IMR-90 (cell line): ENCODE results near the gene ACSL1. TPM values are rescaled to one million over a fixed set of nuclear protein-coding genes. Genes with fewer than 3 reads are reported as not detected.

ENCODE experiments used
- ATAC-seq: fragments of 200-7000 bp; cut with Tn5 transposase; 2 replicates; pipeline ENCODE4 v1.9.1; 2020; ENCODE audit warnings: low read depth, mild to moderate bottlenecking, moderate library complexity
- BruUV-seq: library from RNA; stranded (reverse); fragments of 400-500 nt; replicated peaks from 2 replicates; lab custom pipeline; 2021; lab: Mats Ljungman, UMichigan
- CTCF ChIA-PET: fragments of 300-600 bp; formaldehyde crosslinking; extraction: SDS; loops from one replicate; lab custom pipeline; 2021; ENCODE audit warnings: antibody characterized with exemption; lab: Yijun Ruan, JAX
- POLR2A ChIA-PET: fragments of 300-600 bp; sonication (Branson Sonifier 250); formaldehyde crosslinking; loops from one replicate; lab custom pipeline; 2022; ENCODE audit warnings: antibody characterized with exemption; ENCODE audit not compliant: unreplicated experiment; lab: Charles Lee
- DNase-seq: peaks from one replicate; pipeline ENCODE4 v3.0.0; 2013
- H2AFZ ChIP-seq: replicated peaks from 2 replicates; pipeline ENCODE3; 2013; ENCODE audit warnings: low read length, mild to moderate bottlenecking; ENCODE audit not compliant: poor library complexity
- H2AK5ac ChIP-seq: 2 replicates; pipeline ENCODE4 v1.6.1; 2013; ENCODE audit warnings: low read depth, low read length, inconsistent platforms
- H2AK9ac ChIP-seq: replicated peaks from 2 replicates; pipeline ENCODE3; 2013; ENCODE audit warnings: mild to moderate bottlenecking, low read depth, low read length, moderate library complexity; ENCODE audit not compliant: poor library complexity
- H2BK120ac ChIP-seq: 2 replicates; pipeline ENCODE4 v1.6.1; 2013; ENCODE audit warnings: low read depth, low read length, inconsistent platforms
- H2BK15ac ChIP-seq: 3 replicates; pipeline ENCODE4 v1.6.1; 2013; ENCODE audit warnings: low read depth, low read length, inconsistent platforms
- H2BK20ac ChIP-seq: 2 replicates; pipeline ENCODE4 v1.6.1; 2013; ENCODE audit warnings: low read depth, mild to moderate bottlenecking, inconsistent platforms, low read length, moderate library complexity
- H2BK5ac ChIP-seq: 2 replicates; pipeline ENCODE4 v1.6.1; 2013; ENCODE audit warnings: mild to moderate bottlenecking, low read depth, low read length, inconsistent platforms; ENCODE audit not compliant: poor library complexity, severe bottlenecking
- H3K14ac ChIP-seq: replicated peaks from 2 replicates; pipeline ENCODE4 v1.6.1; 2013; ENCODE audit warnings: low read depth, low read length, inconsistent platforms
- H3K18ac ChIP-seq: 2 replicates; pipeline ENCODE4 v1.6.1; 2013; ENCODE audit warnings: low read depth, low read length, control low read depth
- H3K23ac ChIP-seq: 2 replicates; pipeline ENCODE4 v1.6.1; 2013; ENCODE audit warnings: low read depth, low read length, inconsistent platforms
- H3K27ac ChIP-seq: 2 replicates; pipeline ENCODE4 v1.5.1; 2013; ENCODE audit warnings: mild to moderate bottlenecking, control low read depth, low read length; ENCODE audit not compliant: insufficient read depth
- H3K27me3 ChIP-seq: 2 replicates; pipeline ENCODE4 v1.6.1; 2013; ENCODE audit warnings: low read length; ENCODE audit not compliant: control insufficient read depth, insufficient read depth
- H3K36me3 ChIP-seq: 2 replicates; pipeline ENCODE4 v1.6.1; 2013; ENCODE audit warnings: low read length, mixed read lengths; ENCODE audit not compliant: control insufficient read depth, insufficient read depth
- H3K4ac ChIP-seq: 2 replicates; pipeline ENCODE4 v1.6.1; 2013; ENCODE audit warnings: low read depth, low read length, inconsistent platforms
- H3K4me1 ChIP-seq: 2 replicates; pipeline ENCODE4 v1.6.1; 2013; ENCODE audit warnings: low read length, mixed read lengths; ENCODE audit not compliant: control insufficient read depth, insufficient read depth
- H3K4me2 ChIP-seq: 2 replicates; pipeline ENCODE4 v1.6.1; 2013; ENCODE audit warnings: low read depth, mild to moderate bottlenecking, control low read depth, low read length, moderate library complexity
- H3K4me3 ChIP-seq: 2 replicates; pipeline ENCODE4 v1.5.1; 2013; ENCODE audit warnings: low read depth, mild to moderate bottlenecking, control low read depth, low read length, moderate library complexity; ENCODE audit not compliant: insufficient read depth
- H3K56ac ChIP-seq: 2 replicates; pipeline ENCODE4 v1.6.1; 2013; ENCODE audit warnings: low read length, inconsistent platforms; ENCODE audit not compliant: insufficient read depth; ENCODE audit errors: extremely low read depth
- H3K79me1 ChIP-seq, 2 experiments: 2 replicates each; pipeline ENCODE4 v1.6.1; 2013; ENCODE audit warnings: low read length in 2 of 2, inconsistent platforms in 1 of 2, low read depth in 1 of 2
- H3K9ac ChIP-seq: 2 replicates; pipeline ENCODE4 v1.6.1; 2013; ENCODE audit warnings: low read depth, low read length, control low read depth
- H3K9me1 ChIP-seq: 2 replicates; pipeline ENCODE4 v1.6.1; 2013; ENCODE audit warnings: low read length, inconsistent platforms; ENCODE audit not compliant: insufficient read depth
- H3K9me3 ChIP-seq: 2 replicates; pipeline ENCODE4 v1.6.1; 2013; ENCODE audit warnings: low read length; ENCODE audit not compliant: control insufficient read depth, insufficient read depth
- H4K20me1 ChIP-seq: 2 replicates; pipeline ENCODE4 v1.6.1; 2013; ENCODE audit warnings: low read length, inconsistent platforms; ENCODE audit not compliant: insufficient read depth
- H4K5ac ChIP-seq: 2 replicates; pipeline ENCODE4 v1.6.1; 2013; ENCODE audit warnings: mild to moderate bottlenecking, low read depth, low read length, control low read depth
- H4K8ac ChIP-seq, 2 experiments: 2 replicates each; pipeline ENCODE4 v1.6.1; 2013; ENCODE audit warnings: low read depth in 2 of 2, low read length in 2 of 2, control low read depth in 1 of 2, inconsistent platforms in 1 of 2
- H4K91ac ChIP-seq: 2 replicates; pipeline ENCODE4 v1.6.1; 2013; ENCODE audit warnings: low read depth, low read length, inconsistent platforms; ENCODE audit not compliant: insufficient read depth
- BHLHE40 ChIP-seq: fragments of 150-350 bp; IDR thresholded peaks from 2 replicates; pipeline ENCODE4 v1.6.1; 2016; ENCODE audit warnings: mild to moderate bottlenecking, low read depth, low read length
- CEBPB ChIP-seq: IDR thresholded peaks from 2 replicates; pipeline ENCODE4 v1.6.1; 2012; ENCODE audit warnings: low read depth, low read length, improper control_type of control experiment
- FOS ChIP-seq: fragments of 150-350 bp; IDR thresholded peaks from 2 replicates; pipeline ENCODE4 v1.6.1; 2016; ENCODE audit warnings: low read depth, low read length
- MAFK ChIP-seq: IDR thresholded peaks from 2 replicates; pipeline ENCODE4 v1.6.1; 2012; ENCODE audit warnings: low read depth, low read length, improper control_type of control experiment
- MXI1 ChIP-seq: IDR thresholded peaks from 2 replicates; pipeline ENCODE4 v1.6.1; 2012; ENCODE audit warnings: low read depth, mild to moderate bottlenecking, low read length, moderate library complexity, borderline replicate concordance
- NFE2L2 ChIP-seq: fragments of 150-350 bp; IDR thresholded peaks from 2 replicates; pipeline ENCODE4 v1.6.1; 2016; ENCODE audit warnings: low read depth, mild to moderate bottlenecking, low read length
- POLR2A ChIP-seq: IDR thresholded peaks from 2 replicates; pipeline ENCODE4 v1.6.1; 2012; ENCODE audit warnings: mild to moderate bottlenecking, low read depth, low read length
- RAD21 ChIP-seq: IDR thresholded peaks from 2 replicates; pipeline ENCODE4 v1.6.1; 2012; ENCODE audit warnings: low read length, improper control_type of control experiment
- SMC3 ChIP-seq: fragments of 150-350 bp; IDR thresholded peaks from 2 replicates; pipeline ENCODE4 v1.6.1; 2016; ENCODE audit warnings: low read depth, mild to moderate bottlenecking, antibody characterized with exemption, low read length, moderate library complexity
- WGBS, 2 experiments: methylation state at CpG; one replicate each; pipeline versions ENCODE4 v1.1.5 to v1.1.7; 2013; ENCODE audit warnings: missing lambda C conversion rate in 2 of 2; ENCODE audit not compliant: insufficient read length in 1 of 2; ENCODE audit errors: extremely low coverage in 2 of 2; 5-methylcytosine and 5-hydroxymethylcytosine counted together
- dilution Hi-C: fragments of 300-500 bp; cut with HindIII; formaldehyde crosslinking; loops from one replicate; pipeline ENCODE4 v1.14.3; 2018; ENCODE audit warnings: low sequenced_read_pairs; ENCODE audit not compliant: unreplicated experiment
- in situ Hi-C: fragments of 300-500 bp; cut with MboI; formaldehyde crosslinking; loops from 3 replicates; pipeline ENCODE4 v1.14.3; 2019; ENCODE audit warnings: low sequenced_read_pairs, inconsistent platforms, mixed read lengths
- intact Hi-C: fragments of 100-400 bp; cut with micrococcal nuclease; formaldehyde crosslinking; loops from 2 replicates; pipeline ENCODE4 v1.10.0; 2022
- polyA plus RNA-seq, 3 experiments: library from polyadenylated mRNA; depleted of rRNA; stranded (reverse); fragments of >200 nt; gene quantifications; 2 replicates each; pipeline ENCODE4 v1.2.3, GENCODE V29; 2012; ENCODE audit warnings: low replicate concordance in 1 of 3
- total RNA-seq: library from RNA; depleted of rRNA; stranded (reverse); fragments of >200 nt; gene quantifications from 2 replicates; pipeline ENCODE4 v1.2.3, GENCODE V29; 2012
- TF ChIP-seq, protein P1 (sequence below): fragments of 150-350 bp; IDR thresholded peaks from 2 replicates; pipeline ENCODE4 v1.6.1; 2017; ENCODE audit warnings: mild to moderate bottlenecking, antibody characterized with exemption, low read length, low read depth
- TF ChIP-seq, protein P2 (sequence below): fragments of 150-350 bp; IDR thresholded peaks from 2 replicates; pipeline ENCODE4 v1.6.1; 2016; ENCODE audit warnings: low read depth, mild to moderate bottlenecking, low read length, moderate library complexity, borderline replicate concordance

The ACSL1 gene
- total and polyA plus RNA-seq, 2 of the 4 experiments (the other 2 are of a cell fraction), result 14.4 to 26.0 TPM

DNA sequence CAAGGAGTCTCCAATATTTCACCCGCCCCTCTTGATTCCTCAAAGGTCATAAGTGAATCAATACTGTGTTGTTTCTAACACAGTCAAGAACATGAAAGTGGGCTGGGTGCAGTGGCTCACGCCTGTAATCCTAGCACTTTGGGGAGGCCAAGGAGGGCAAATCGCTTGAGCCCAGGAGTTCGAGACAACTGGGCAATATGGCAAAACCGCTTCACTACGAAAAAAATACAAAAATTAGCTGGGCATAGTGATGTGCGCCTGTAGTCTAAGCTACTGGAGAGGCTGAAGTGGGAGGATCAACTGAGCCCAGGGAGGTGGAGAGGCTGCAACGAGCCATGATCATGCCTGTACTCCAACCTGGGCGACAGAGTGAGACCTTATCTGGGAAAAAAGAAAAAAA, 3.4 kb downstream of the ACSL1 start:
- no peak overlapping the region for H3K23ac ChIP-seq
- no peak overlapping the region for H3K27ac ChIP-seq
- no peak overlapping the region for H2BK5ac ChIP-seq
- no peak overlapping the region for H3K56ac ChIP-seq
- no peak overlapping the region for H3K4me3 ChIP-seq
- no peak overlapping the region for H2AK9ac ChIP-seq
- H3K14ac ChIP-seq, result no peak overlapping the region
- in situ Hi-C loops (no loop called here), dilution Hi-C loops (no loop called here), intact Hi-C loops (no loop called here)
- no peak overlapping the region for H2AFZ ChIP-seq
- H2BK20ac ChIP-seq, result no peak overlapping the region
- no peak overlapping the region for H3K4me2 ChIP-seq
- DNase-seq (no peak), ATAC-seq (no peak)
- 100% methylated on average over 6 of the region's 9 CpGs; no CpG with 5 or more reads in 1 of the 2 experiments for WGBS, 2 experiments
- peaks cover 6% of the 10 kb centered on the region; the same call in 1 of the 2 replicates for H4K20me1 ChIP-seq
- H4K5ac ChIP-seq, result no peak overlapping the region
- H2BK15ac ChIP-seq, result no peak overlapping the region
- H3K4me1 ChIP-seq, result peaks cover 2% of the 10 kb centered on the region; the same call in 1 of the 2 replicates
- no peaks in the 10 kb centered on the region for H3K36me3 ChIP-seq
- H2AK5ac ChIP-seq, result no peak overlapping the region
- ChIA-PET POLR2A (no interaction called here), CTCF (no interaction called here)
- TF ChIP-seq POLR2A, result no peak
- no peak for TF ChIP-seq CEBPB
- TF ChIP-seq NFE2L2, result no peak
- no peak for TF ChIP-seq MAFK
- TF ChIP-seq MXI1, result no peak
- TF ChIP-seq RAD21, result no peak
- no peak for TF ChIP-seq FOS
- TF ChIP-seq, protein P1, sequence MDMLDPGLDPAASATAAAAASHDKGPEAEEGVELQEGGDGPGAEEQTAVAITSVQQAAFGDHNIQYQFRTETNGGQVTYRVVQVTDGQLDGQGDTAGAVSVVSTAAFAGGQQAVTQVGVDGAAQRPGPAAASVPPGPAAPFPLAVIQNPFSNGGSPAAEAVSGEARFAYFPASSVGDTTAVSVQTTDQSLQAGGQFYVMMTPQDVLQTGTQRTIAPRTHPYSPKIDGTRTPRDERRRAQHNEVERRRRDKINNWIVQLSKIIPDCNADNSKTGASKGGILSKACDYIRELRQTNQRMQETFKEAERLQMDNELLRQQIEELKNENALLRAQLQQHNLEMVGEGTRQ, result no peak
- no peak for TF ChIP-seq BHLHE40
- no peak for TF ChIP-seq SMC3
- TF ChIP-seq, protein P2, sequence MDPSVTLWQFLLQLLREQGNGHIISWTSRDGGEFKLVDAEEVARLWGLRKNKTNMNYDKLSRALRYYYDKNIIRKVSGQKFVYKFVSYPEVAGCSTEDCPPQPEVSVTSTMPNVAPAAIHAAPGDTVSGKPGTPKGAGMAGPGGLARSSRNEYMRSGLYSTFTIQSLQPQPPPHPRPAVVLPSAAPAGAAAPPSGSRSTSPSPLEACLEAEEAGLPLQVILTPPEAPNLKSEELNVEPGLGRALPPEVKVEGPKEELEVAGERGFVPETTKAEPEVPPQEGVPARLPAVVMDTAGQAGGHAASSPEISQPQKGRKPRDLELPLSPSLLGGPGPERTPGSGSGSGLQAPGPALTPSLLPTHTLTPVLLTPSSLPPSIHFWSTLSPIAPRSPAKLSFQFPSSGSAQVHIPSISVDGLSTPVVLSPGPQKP, result no peak
- no peaks in the 10 kb centered on the region for H3K9me3 ChIP-seq
- no peak overlapping the region for H4K91ac ChIP-seq
- peaks cover 18 to 19% of the 10 kb centered on the region in 2 experiments for H3K79me1 ChIP-seq
- no TSS peak for BruUV-seq
- no peak overlapping the region for H4K8ac ChIP-seq
- H3K9me1 ChIP-seq, result peaks cover 12% of the 10 kb centered on the region; the same call in 1 of the 2 replicates
- H3K18ac ChIP-seq, result no peak overlapping the region
- H3K4ac ChIP-seq, result no peak overlapping the region
- peaks cover 3% of the 10 kb centered on the region; the same call in 1 of the 2 replicates for H3K27me3 ChIP-seq
- H3K9ac ChIP-seq, result no peak overlapping the region
- H2BK120ac ChIP-seq, result no peak overlapping the region
